HEK293 (cell line): ENCODE measurements around the gene CCNL1.

Source experiments
- CTCF ChIA-PET: fragments of 350-600 bp; formaldehyde crosslinking; extraction: SDS; loops from one replicate; lab custom pipeline; 2021; ENCODE audit warnings: antibody characterized with exemption; lab: Yijun Ruan, JAX
- POLR2A ChIA-PET: fragments of 300-600 bp; formaldehyde crosslinking; extraction: SDS; loops from one replicate; lab custom pipeline; 2020; ENCODE audit warnings: antibody characterized with exemption, inconsistent platforms; lab: Yijun Ruan, JAX
- H3K27ac ChIP-seq: fragments of 200-500 bp; sonication (Bioruptor generic); 2 replicates; pipeline ENCODE4 v1.5.1; 2014; ENCODE audit warnings: low read depth, low read length, control low read depth, inconsistent platforms; ENCODE audit errors: extremely low read depth
- H3K36me3 ChIP-seq, 2 experiments: fragments of 200-500 bp in 1 of 2; sonication (Bioruptor generic) in 1 of 2; 1 replicate in 1 of 2; 2 replicates in 1 of 2; pipeline ENCODE4 v1.5.1; 2014 to 2017; ENCODE audit warnings: inconsistent platforms in 2 of 2, low read length in 2 of 2; ENCODE audit not compliant: control insufficient read depth in 2 of 2, insufficient read depth in 1 of 2
- H3K4me1 ChIP-seq: fragments of 200-500 bp; sonication (Bioruptor generic); 2 replicates; pipeline ENCODE4 v1.5.1; 2014; ENCODE audit warnings: mild to moderate bottlenecking, low read length, inconsistent platforms; ENCODE audit not compliant: control insufficient read depth, insufficient read depth
- H3K4me3 ChIP-seq: 2 replicates; pipeline ENCODE4 v1.5.1; 2011; ENCODE audit warnings: low read depth, mild to moderate bottlenecking, control low read depth, low read length, moderate library complexity
- H3K9me3 ChIP-seq: fragments of 200-500 bp; sonication (Bioruptor generic); 2 replicates; pipeline ENCODE4 v1.5.1; 2014; ENCODE audit warnings: low read depth, low read length, inconsistent platforms; ENCODE audit not compliant: control insufficient read depth, insufficient read depth
- HOXC10 ChIP-seq: sonication (generic); formaldehyde crosslinking; IDR thresholded peaks from 2 replicates; pipeline ENCODE4 v1.8.1; 2023; ENCODE audit warnings: mild to moderate bottlenecking, missing genetic modification reagents
- SALL2 ChIP-seq: fragments of 450-650 bp; formaldehyde crosslinking; IDR thresholded peaks from 2 replicates; pipeline ENCODE4 v1.5.0; 2017; ENCODE audit warnings: missing biosample characterization, mild to moderate bottlenecking, missing genetic modification characterization, borderline replicate concordance
- SCRT2 ChIP-seq: fragments of 450-650 bp; formaldehyde crosslinking; IDR thresholded peaks from 2 replicates; pipeline ENCODE4 v1.5.1; 2016; ENCODE audit warnings: missing biosample characterization, missing genetic modification characterization
- ZBTB1 ChIP-seq: fragments of 450-650 bp; formaldehyde crosslinking; IDR thresholded peaks from 2 replicates; pipeline ENCODE4 v1.5.1; 2016; ENCODE audit warnings: missing biosample characterization, missing genetic modification characterization
- ZEB2 ChIP-seq: fragments of 450-650 bp; formaldehyde crosslinking; IDR thresholded peaks from 2 replicates; pipeline ENCODE4 v1.5.1; 2016; ENCODE audit warnings: missing biosample characterization, missing genetic modification characterization
- ZFP3 ChIP-seq: fragments of 450-650 bp; formaldehyde crosslinking; IDR thresholded peaks from 2 replicates; pipeline ENCODE4 v1.5.1; 2016; ENCODE audit warnings: low read depth, missing biosample characterization, missing genetic modification characterization
- ZIC2 ChIP-seq: fragments of 450-650 bp; formaldehyde crosslinking; IDR thresholded peaks from 2 replicates; pipeline ENCODE4 v1.5.1; 2016; ENCODE audit warnings: missing biosample characterization, missing genetic modification characterization
- ZNF133 ChIP-seq: fragments of 450-650 bp; formaldehyde crosslinking; IDR thresholded peaks from 2 replicates; pipeline ENCODE4 v1.5.1; 2016; ENCODE audit warnings: missing biosample characterization, missing genetic modification characterization
- ZNF138 ChIP-seq: fragments of 450-650 bp; formaldehyde crosslinking; IDR thresholded peaks from 2 replicates; pipeline ENCODE4 v1.5.1; 2016; ENCODE audit warnings: missing biosample characterization, missing genetic modification characterization, borderline replicate concordance
- ZNF202 ChIP-seq: fragments of 450-650 bp; formaldehyde crosslinking; IDR thresholded peaks from 2 replicates; pipeline ENCODE4 v1.5.1; 2016; ENCODE audit warnings: missing biosample characterization, missing genetic modification characterization, borderline replicate concordance
- ZNF24 ChIP-seq: fragments of 450-650 bp; formaldehyde crosslinking; IDR thresholded peaks from 2 replicates; pipeline ENCODE4 v1.5.1; 2016; ENCODE audit warnings: missing biosample characterization, missing genetic modification characterization
- ZNF248 ChIP-seq: fragments of 450-650 bp; formaldehyde crosslinking; IDR thresholded peaks from 2 replicates; pipeline ENCODE4 v1.5.1; 2017; ENCODE audit warnings: missing biosample characterization, missing genetic modification characterization
- ZNF335 ChIP-seq: fragments of 450-650 bp; formaldehyde crosslinking; conservative IDR thresholded peaks from 2 replicates; pipeline ENCODE4 v1.5.1; 2016; ENCODE audit warnings: missing biosample characterization, missing genetic modification characterization
- ZNF341 ChIP-seq: fragments of 450-650 bp; formaldehyde crosslinking; IDR thresholded peaks from 2 replicates; pipeline ENCODE4; 2016; ENCODE audit warnings: low read depth, missing biosample characterization, missing genetic modification characterization
- ZNF423 ChIP-seq: fragments of 450-650 bp; formaldehyde crosslinking; IDR thresholded peaks from 2 replicates; pipeline ENCODE4 v1.5.1; 2016; ENCODE audit warnings: missing biosample characterization, missing genetic modification characterization
- ZNF501 ChIP-seq: fragments of 450-650 bp; formaldehyde crosslinking; IDR thresholded peaks from 2 replicates; pipeline ENCODE4 v1.5.1; 2016; ENCODE audit warnings: missing biosample characterization, missing genetic modification characterization
- ZNF561 ChIP-seq: fragments of 450-650 bp; IDR thresholded peaks from 2 replicates; pipeline ENCODE4 v1.5.1; 2018; ENCODE audit warnings: missing biosample characterization, missing genetic modification characterization, borderline replicate concordance
- ZNF596 ChIP-seq: fragments of 450-650 bp; IDR thresholded peaks from 2 replicates; pipeline ENCODE4 v1.5.0; 2018; ENCODE audit warnings: missing biosample characterization, mild to moderate bottlenecking, missing genetic modification characterization, moderate library complexity
- ZNF664 ChIP-seq: fragments of 450-650 bp; formaldehyde crosslinking; IDR thresholded peaks from 2 replicates; pipeline ENCODE4 v1.5.1; 2016; ENCODE audit warnings: missing biosample characterization, missing genetic modification characterization
- ZNF791 ChIP-seq: fragments of 450-650 bp; formaldehyde crosslinking; IDR thresholded peaks from 2 replicates; pipeline ENCODE4 v1.5.1; 2016; ENCODE audit warnings: missing biosample characterization, missing genetic modification characterization
- ZSCAN23 ChIP-seq: fragments of 450-650 bp; formaldehyde crosslinking; IDR thresholded peaks from 2 replicates; pipeline ENCODE4 v1.5.1; 2016; ENCODE audit warnings: missing biosample characterization, missing genetic modification characterization
- TF ChIP-seq, protein P1 (sequence below): fragments of 450-650 bp; formaldehyde crosslinking; IDR thresholded peaks from 2 replicates; pipeline ENCODE4 v1.5.1; 2016; ENCODE audit warnings: missing biosample characterization, missing genetic modification characterization
- TF ChIP-seq, protein P2 (sequence below): fragments of 450-650 bp; formaldehyde crosslinking; IDR thresholded peaks from 2 replicates; pipeline ENCODE4 v1.5.1; 2016; ENCODE audit warnings: missing biosample characterization, missing genetic modification characterization
- TF ChIP-seq, protein P3 (sequence below): fragments of 450-650 bp; formaldehyde crosslinking; IDR thresholded peaks from 2 replicates; pipeline ENCODE4 v1.5.1; 2016; ENCODE audit warnings: missing biosample characterization, missing genetic modification characterization
- TF ChIP-seq, protein P4 (sequence below): fragments of 450-650 bp; formaldehyde crosslinking; IDR thresholded peaks from 2 replicates; pipeline ENCODE4; 2016; ENCODE audit warnings: missing biosample characterization, missing genetic modification characterization
- TF ChIP-seq, protein P5 (sequence below): fragments of 450-650 bp; formaldehyde crosslinking; IDR thresholded peaks from 2 replicates; pipeline ENCODE4 v1.5.1; 2016; ENCODE audit warnings: missing biosample characterization, missing genetic modification characterization

CCNL1 gene

DNA sequence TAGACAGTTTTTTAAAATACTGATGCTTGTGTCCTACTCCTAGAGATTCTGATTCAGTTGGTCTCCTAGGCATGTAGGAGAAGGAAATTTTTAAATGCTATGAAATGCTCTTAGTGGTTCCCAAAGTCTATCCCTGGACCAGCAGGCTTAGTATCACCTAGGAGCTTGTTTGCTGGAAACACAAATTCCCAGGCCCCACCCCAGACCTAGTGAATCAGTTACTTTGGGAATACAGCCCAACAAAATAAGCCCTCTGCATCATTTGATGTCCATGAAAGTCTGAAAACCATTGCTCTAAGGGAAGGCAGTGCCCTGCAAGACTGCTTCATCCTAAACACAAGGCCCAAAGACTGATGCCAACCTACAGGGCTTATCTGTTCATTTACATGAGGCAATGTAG lies 36.3 kb downstream of the CCNL1 start (continued):
- TF ChIP-seq, protein P1, sequence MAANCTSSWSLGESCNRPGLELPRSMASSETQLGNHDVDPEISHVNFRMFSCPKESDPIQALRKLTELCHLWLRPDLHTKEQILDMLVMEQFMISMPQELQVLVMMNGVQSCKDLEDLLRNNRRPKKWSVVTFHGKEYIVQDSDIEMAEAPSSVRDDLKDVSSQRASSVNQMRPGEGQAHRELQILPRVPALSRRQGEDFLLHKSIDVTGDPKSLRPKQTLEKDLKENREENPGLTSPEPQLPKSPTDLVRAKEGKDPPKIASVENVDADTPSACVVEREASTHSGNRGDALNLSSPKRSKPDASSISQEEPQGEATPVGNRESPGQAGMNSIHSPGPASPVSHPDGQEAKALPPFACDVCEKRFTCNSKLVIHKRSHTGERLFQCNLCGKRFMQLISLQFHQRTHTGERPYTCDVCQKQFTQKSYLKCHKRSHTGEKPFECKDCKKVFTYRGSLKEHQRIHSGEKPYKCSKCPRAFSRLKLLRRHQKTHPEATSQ (tag by site-specific recombination) = no peak
- no peak for TF ChIP-seq ZFP3
- TF ChIP-seq HOXC10 (CRISPR knock-in tag) = no peak
- TF ChIP-seq ZNF501 (tag by site-specific recombination) = no peak
- no peak for TF ChIP-seq ZBTB1 (tag by site-specific recombination)
- no peak for TF ChIP-seq ZNF423 (tag by site-specific recombination)
- TF ChIP-seq ZNF341 (tag by site-specific recombination) = no peak
- TF ChIP-seq ZNF791 (tag by site-specific recombination) = no peak

DNA sequence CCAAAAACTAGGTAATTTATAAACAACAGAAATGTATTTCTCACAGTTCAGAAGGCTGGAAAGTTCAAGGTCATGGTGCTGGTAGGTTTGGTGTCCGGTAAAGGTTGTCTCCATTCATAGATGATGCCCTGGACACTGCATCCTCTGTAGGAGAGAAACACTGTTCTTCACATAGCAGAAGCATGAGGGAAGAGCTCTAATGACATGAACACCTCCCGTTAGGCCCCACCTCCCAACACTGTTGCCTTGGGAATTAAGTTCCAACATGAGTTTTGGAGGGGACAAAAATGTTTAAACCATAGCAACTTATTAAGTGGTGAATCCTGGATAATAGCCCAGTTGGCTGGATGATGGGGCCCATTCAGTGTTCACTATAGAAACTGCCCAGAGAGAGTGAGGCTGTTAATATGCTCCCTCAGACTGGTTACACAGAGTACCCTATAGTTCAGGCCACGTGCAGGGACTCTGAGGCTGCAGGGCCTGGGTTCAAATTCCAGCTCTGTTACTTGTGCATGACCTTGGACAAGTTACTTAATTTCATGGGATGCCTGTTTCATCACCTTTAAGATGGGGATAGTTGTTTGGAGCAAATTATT lies 37.0 kb downstream of the CCNL1 start:
- Histone ChIP-seq H3K4me1 (no peaks in the 10 kb centered on the region), H3K36me3 (no peaks in the 10 kb centered on the region), H3K4me3 (no peak overlapping the region), H3K27ac (no peak overlapping the region), H3K9me3 (no peaks in the 10 kb centered on the region)
- POLR2A ChIA-PET = interaction anchor here (2.2 kb wide), 1 partner anchor 34 kb away, joined by 6 read pairs; no protein-coding TSS in a partner anchor
- CTCF ChIA-PET = interaction anchor here (0.6 to 1.8 kb wide), 6 partner anchors 8 to 480 kb away, joined by 3 to 7 read pairs (median 3); no protein-coding TSS in a partner anchor
- TF ChIP-seq SCRT2 (tag by site-specific recombination) (no peak), ZNF24 (tag by site-specific recombination) (no peak), ZNF596 (tag by site-specific recombination) (no peak), ZEB2 (tag by site-specific recombination) (no peak), ZIC2 (no peak), ZNF561 (tag by site-specific recombination) (no peak), ZNF202 (tag by site-specific recombination) (no peak), SALL2 (tag by site-specific recombination) (no peak)
- TF ChIP-seq, protein P2, sequence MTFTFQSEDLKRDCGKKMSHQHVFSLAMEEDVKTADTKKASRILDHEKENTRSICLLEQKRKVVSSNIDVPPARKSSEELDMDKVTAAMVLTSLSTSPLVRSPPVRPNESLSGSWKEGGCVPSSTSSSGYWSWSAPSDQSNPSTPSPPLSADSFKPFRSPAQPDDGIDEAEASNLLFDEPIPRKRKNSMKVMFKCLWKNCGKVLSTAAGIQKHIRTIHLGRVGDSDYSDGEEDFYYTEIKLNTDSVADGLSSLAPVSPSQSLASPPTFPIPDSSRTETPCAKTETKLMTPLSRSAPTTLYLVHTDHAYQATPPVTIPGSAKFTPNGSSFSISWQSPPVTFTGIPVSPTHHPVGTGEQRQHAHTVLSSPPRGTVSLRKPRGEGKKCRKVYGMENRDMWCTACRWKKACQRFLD (tag by site-specific recombination) = no peak
- TF ChIP-seq, protein P3, sequence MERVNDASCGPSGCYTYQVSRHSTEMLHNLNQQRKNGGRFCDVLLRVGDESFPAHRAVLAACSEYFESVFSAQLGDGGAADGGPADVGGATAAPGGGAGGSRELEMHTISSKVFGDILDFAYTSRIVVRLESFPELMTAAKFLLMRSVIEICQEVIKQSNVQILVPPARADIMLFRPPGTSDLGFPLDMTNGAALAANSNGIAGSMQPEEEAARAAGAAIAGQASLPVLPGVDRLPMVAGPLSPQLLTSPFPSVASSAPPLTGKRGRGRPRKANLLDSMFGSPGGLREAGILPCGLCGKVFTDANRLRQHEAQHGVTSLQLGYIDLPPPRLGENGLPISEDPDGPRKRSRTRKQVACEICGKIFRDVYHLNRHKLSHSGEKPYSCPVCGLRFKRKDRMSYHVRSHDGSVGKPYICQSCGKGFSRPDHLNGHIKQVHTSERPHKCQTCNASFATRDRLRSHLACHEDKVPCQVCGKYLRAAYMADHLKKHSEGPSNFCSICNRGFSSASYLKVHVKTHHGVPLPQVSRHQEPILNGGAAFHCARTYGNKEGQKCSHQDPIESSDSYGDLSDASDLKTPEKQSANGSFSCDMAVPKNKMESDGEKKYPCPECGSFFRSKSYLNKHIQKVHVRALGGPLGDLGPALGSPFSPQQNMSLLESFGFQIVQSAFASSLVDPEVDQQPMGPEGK (tag by site-specific recombination) = no peak

DNA sequence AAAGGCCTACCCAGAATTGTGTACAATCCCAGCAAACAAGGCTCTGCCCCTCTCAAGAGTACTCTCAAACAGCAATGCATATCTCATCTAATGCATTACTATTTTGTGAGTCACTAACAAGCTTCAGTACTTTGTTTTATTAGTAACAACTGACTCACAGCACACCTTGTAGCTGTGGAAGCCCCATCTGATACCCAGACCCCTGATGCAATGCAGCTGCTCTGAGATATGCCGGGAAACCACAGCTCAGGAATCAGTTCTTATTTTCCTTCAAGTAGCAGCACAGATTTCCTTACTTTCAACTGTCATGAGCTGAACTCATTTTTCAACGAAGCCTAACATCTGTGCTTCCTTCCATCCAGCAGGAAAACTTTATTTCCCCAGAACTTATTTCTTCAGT lies 37.8 kb downstream of the CCNL1 start:
- no peaks in the 10 kb centered on the region for H3K36me3 ChIP-seq
- no peak overlapping the region for H3K4me3 ChIP-seq
- ChIA-PET POLR2A (interaction anchor here (2.2 kb wide), 1 partner anchor 33 kb away, joined by 6 read pairs; no protein-coding TSS in a partner anchor), CTCF (interaction anchor here (0.6 to 1.0 kb wide), 4 partner anchors 10 to 583 kb away, joined by 3 to 4 read pairs (median 3); no protein-coding TSS in a partner anchor)
- no peak for TF ChIP-seq ZNF248 (tag by site-specific recombination)
- peak; percentile 67 for TF ChIP-seq ZNF335 (tag by site-specific recombination)
- TF ChIP-seq ZNF664 = peak; percentile 87
- TF ChIP-seq ZNF133 (tag by site-specific recombination) = no peak
- TF ChIP-seq, protein P4, sequence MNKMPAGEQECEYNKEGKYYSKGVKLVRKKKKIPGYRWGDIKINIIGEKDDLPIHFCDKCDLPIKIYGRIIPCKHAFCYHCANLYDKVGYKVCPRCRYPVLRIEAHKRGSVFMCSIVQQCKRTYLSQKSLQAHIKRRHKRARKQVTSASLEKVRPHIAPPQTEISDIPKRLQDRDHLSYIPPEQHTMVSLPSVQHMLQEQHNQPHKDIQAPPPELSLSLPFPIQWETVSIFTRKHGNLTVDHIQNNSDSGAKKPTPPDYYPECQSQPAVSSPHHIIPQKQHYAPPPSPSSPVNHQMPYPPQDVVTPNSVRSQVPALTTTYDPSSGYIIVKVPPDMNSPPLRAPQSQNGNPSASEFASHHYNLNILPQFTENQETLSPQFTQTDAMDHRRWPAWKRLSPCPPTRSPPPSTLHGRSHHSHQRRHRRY (tag by site-specific recombination) = no peak
- no peak for TF ChIP-seq ZSCAN23 (tag by site-specific recombination)
- TF ChIP-seq, protein P5, sequence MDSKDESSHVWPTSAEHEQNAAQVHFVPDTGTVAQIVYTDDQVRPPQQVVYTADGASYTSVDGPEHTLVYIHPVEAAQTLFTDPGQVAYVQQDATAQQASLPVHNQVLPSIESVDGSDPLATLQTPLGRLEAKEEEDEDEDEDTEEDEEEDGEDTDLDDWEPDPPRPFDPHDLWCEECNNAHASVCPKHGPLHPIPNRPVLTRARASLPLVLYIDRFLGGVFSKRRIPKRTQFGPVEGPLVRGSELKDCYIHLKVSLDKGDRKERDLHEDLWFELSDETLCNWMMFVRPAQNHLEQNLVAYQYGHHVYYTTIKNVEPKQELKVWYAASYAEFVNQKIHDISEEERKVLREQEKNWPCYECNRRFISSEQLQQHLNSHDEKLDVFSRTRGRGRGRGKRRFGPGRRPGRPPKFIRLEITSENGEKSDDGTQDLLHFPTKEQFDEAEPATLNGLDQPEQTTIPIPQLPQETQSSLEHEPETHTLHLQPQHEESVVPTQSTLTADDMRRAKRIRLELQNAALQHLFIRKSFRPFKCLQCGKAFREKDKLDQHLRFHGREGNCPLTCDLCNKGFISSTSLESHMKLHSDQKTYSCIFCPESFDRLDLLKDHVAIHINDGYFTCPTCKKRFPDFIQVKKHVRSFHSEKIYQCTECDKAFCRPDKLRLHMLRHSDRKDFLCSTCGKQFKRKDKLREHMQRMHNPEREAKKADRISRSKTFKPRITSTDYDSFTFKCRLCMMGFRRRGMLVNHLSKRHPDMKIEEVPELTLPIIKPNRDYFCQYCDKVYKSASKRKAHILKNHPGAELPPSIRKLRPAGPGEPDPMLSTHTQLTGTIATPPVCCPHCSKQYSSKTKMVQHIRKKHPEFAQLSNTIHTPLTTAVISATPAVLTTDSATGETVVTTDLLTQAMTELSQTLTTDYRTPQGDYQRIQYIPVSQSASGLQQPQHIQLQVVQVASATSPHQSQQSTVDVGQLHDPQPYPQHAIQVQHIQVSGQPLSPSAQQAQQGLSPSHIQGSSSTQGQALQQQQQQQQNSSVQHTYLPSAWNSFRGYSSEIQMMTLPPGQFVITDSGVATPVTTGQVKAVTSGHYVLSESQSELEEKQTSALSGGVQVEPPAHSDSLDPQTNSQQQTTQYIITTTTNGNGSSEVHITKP (tag by site-specific recombination) = no peak
- TF ChIP-seq ZNF138 (tag by site-specific recombination) = no peak
- H3K4me1 ChIP-seq = no peaks in the 10 kb centered on the region
- no peaks in the 10 kb centered on the region for H3K9me3 ChIP-seq
- no peak overlapping the region for H3K27ac ChIP-seq
